Liver (tissue), 3 donors: ENCODE measurements around the gene CARTPT.

Experiments used
- ATF3 ChIP-seq: IDR thresholded peaks from 2 replicates; pipeline ENCODE4 v1.6.1; 2016; ENCODE audit warnings: antibody characterized with exemption
- CTCF ChIP-seq: fragments of 150-350 bp; IDR thresholded peaks from 2 replicates; pipeline ENCODE4 v1.5.1; 2017; ENCODE audit warnings: improper control_type of control experiment, low read depth, low read length; ENCODE audit not compliant: missing input control
- JUND ChIP-seq, 2 donors: IDR thresholded peaks; 2 replicates each; pipeline ENCODE4 v1.6.1; 2016; ENCODE audit warnings: antibody characterized with exemption in 2 of 2
- MAX ChIP-seq: IDR thresholded peaks from 2 replicates; pipeline ENCODE4 v1.6.1; 2016; ENCODE audit warnings: antibody characterized with exemption
- SP1 ChIP-seq: IDR thresholded peaks from 2 replicates; pipeline ENCODE4 v1.6.1; 2018; ENCODE audit warnings: antibody characterized with exemption, mild to moderate bottlenecking
- TAF1 ChIP-seq: conservative IDR thresholded peaks from 2 replicates; pipeline ENCODE4 v1.6.1; 2016; ENCODE audit warnings: antibody characterized with exemption, mild to moderate bottlenecking
- YY1 ChIP-seq: IDR thresholded peaks from 2 replicates; pipeline ENCODE4 v1.6.1; 2016; ENCODE audit warnings: antibody characterized with exemption, mild to moderate bottlenecking
- donor health status: healthy.
- donor health status: healthy.

- TF ChIP-seq CTCF (no peak), SP1 (no peak), JUND (IDR thresholded peaks at IDR 0.05) (no peak), ATF3 (no peak), YY1 (no peak), MAX (no peak), TAF1 (no peak)
Observed at GRCh38 chr5:71705421-71705820, 13.7 kb upstream of the CARTPT start.
